Measurements from ENCODE around the gene SGPL1.

DNA sequence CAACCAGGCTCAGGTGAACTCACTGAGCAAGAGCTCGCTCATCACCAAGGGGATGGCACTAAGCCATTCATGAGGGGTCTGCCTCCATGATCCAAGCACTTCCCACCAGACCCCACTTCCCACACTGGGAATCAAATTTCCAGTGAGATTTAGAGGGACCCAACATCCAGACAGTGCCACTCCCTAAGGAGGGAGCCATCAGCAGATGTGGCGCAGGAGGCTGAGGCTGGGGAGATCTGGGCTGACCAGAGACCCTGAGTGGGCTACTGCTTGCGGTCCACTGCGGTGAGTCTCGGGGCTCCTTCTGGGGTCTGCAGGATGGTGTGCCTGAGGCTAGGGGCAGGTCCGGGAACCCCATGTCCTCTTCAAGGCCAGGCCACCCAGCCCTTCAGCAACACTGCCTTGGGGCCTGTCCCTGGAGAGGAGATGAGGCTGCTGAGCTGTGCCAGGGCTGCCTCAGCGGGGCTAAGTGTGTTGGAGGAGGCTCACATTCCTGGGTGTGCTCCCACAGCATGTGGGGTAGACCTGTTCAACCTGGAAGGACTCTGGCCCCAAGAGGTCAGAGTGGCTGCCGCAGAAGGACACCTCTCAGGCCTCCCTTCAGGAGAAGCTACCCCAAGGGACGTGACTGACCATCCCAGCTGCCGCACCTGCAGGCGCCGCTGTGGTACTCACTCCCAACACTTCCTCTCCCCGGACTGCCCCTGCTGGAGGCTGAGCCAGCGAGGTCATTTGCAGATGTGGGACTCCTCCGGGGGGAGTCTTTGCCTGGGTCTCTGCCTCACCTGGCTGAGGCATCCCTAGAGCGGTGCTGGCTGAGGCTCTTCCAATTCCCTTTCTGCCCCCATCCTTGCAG lies 95.0 kb downstream of the SGPL1 start:
- no peak for TF ChIP-seq GATA2 (IDR thresholded peaks at IDR 0.05; ENCODE audit: low read depth, low read length)
- TF ChIP-seq GATA3 (IDR thresholded peaks at IDR 0.05; ENCODE audit: low read depth, low read length): no peak

Measured in SH-SY5Y (cell line).